ENCODE results near the gene MAMDC4. TPM values are rescaled to one million over a fixed set of nuclear protein-coding genes. Genes with fewer than 3 reads are reported as not detected.

MAMDC4 gene
- total and polyA plus RNA-seq, 2 of the 13 experiments (the other 11 are each of a cell fraction or from before 2014, with no cell fraction given), result 6.0 to 6.8 TPM

DNA sequence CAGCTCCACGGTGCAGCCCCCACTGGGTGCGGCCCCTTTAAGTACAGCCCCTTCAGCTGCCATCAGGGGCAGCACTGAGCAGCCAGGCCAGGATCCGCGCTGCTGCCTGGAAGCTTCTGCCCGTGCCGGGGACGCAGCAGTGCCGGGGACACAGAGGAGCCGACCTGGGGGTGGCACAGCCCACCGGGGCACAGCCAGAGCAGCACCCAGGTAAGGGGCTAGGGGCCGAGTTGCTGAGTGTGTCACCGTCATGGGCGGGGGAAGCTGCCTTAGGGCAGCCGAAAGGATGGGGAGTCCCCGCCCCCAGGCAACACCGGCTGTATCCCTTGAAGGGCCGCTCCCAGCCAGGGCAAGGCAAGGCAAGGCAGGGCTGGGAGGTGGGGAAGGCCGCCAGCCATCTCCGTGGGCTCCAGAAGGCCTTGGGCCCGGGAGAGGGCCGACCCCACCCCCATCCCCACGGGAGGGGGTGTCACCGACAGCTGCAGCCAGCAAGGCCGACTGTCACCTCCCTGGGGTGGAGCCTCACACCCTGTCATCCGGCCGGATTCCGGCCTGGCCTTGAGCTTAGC lies 9.7 kb upstream of the MAMDC4 start, which contains the start of gene AJM1 (continued):
- TF ChIP-seq GLI4 (CRISPR knock-in tag; IDR thresholded peaks at IDR 0.05; ENCODE audit: borderline replicate concordance) (0 out of 2 replicates have a peak, but pooled peaks have one; percentile 31), SP4 (CRISPR knock-in tag; IDR thresholded peaks at IDR 0.05) (peak; percentile 53; the same call in 1 of the 2 replicates), ZNF589 (CRISPR knock-in tag; conservative IDR thresholded peaks at IDR 0.05) (0 out of 2 replicates have a peak, but pooled peaks have one; percentile 45), ZNF468 (CRISPR knock-in tag; IDR thresholded peaks at IDR 0.05) (0 out of 2 replicates have a peak, but pooled peaks have one; percentile 73), GATA4 (IDR thresholded peaks at IDR 0.05; ENCODE audit: borderline replicate concordance, low read depth) (0 out of 2 replicates have a peak, but pooled peaks have one; percentile 14), CBX1 (IDR thresholded peaks at IDR 0.05; ENCODE audit: low read depth) (peak; percentile 24), ZNF331 (CRISPR knock-in tag; IDR thresholded peaks at IDR 0.05) (0 out of 2 replicates have a peak, but pooled peaks have one; percentile 40), ZNF501 (CRISPR knock-in tag; IDR thresholded peaks at IDR 0.05) (peak; percentile 32; the same call in 1 of the 2 replicates), KLF16 (CRISPR knock-in tag; IDR thresholded peaks at IDR 0.05) (0 out of 4 replicates have a peak, but pooled peaks of 1 of the 2 experiments have one; percentile 12), AKAP8 (CRISPR knock-in tag; IDR thresholded peaks at IDR 0.05) (peak; percentile 100), ZFX (CRISPR knock-in tag; IDR thresholded peaks at IDR 0.05; ENCODE audit: low read depth) (peak; percentile 83), REL (CRISPR knock-in tag; conservative IDR thresholded peaks at IDR 0.05) (peak; percentile 36; the same call in 1 of the 2 replicates), KDM3A (CRISPR knock-in tag; IDR thresholded peaks at IDR 0.05; ENCODE audit: low read depth) (0 out of 2 replicates have a peak, but pooled peaks have one; percentile 22), TOPORS (CRISPR knock-in tag; IDR thresholded peaks at IDR 0.05) (0 out of 2 replicates have a peak, but pooled peaks have one; percentile 16)
- TF ChIP-seq, protein P1, sequence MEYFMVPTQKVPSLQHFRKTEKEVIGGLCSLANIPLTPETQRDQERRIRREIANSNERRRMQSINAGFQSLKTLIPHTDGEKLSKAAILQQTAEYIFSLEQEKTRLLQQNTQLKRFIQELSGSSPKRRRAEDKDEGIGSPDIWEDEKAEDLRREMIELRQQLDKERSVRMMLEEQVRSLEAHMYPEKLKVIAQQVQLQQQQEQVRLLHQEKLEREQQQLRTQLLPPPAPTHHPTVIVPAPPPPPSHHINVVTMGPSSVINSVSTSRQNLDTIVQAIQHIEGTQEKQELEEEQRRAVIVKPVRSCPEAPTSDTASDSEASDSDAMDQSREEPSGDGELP (IDR thresholded peaks at IDR 0.05; ENCODE audit: borderline replicate concordance, low read depth), result peak; percentile 48; the same call in 1 of the 2 replicates
- TF ChIP-seq, protein P2, sequence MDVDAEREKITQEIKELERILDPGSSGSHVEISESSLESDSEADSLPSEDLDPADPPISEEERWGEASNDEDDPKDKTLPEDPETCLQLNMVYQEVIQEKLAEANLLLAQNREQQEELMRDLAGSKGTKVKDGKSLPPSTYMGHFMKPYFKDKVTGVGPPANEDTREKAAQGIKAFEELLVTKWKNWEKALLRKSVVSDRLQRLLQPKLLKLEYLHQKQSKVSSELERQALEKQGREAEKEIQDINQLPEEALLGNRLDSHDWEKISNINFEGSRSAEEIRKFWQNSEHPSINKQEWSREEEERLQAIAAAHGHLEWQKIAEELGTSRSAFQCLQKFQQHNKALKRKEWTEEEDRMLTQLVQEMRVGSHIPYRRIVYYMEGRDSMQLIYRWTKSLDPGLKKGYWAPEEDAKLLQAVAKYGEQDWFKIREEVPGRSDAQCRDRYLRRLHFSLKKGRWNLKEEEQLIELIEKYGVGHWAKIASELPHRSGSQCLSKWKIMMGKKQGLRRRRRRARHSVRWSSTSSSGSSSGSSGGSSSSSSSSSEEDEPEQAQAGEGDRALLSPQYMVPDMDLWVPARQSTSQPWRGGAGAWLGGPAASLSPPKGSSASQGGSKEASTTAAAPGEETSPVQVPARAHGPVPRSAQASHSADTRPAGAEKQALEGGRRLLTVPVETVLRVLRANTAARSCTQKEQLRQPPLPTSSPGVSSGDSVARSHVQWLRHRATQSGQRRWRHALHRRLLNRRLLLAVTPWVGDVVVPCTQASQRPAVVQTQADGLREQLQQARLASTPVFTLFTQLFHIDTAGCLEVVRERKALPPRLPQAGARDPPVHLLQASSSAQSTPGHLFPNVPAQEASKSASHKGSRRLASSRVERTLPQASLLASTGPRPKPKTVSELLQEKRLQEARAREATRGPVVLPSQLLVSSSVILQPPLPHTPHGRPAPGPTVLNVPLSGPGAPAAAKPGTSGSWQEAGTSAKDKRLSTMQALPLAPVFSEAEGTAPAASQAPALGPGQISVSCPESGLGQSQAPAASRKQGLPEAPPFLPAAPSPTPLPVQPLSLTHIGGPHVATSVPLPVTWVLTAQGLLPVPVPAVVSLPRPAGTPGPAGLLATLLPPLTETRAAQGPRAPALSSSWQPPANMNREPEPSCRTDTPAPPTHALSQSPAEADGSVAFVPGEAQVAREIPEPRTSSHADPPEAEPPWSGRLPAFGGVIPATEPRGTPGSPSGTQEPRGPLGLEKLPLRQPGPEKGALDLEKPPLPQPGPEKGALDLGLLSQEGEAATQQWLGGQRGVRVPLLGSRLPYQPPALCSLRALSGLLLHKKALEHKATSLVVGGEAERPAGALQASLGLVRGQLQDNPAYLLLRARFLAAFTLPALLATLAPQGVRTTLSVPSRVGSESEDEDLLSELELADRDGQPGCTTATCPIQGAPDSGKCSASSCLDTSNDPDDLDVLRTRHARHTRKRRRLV (CRISPR knock-in tag; IDR thresholded peaks at IDR 0.05), result peak; percentile 15; the same call in 1 of the 2 replicates
- TF ChIP-seq, protein P3, sequence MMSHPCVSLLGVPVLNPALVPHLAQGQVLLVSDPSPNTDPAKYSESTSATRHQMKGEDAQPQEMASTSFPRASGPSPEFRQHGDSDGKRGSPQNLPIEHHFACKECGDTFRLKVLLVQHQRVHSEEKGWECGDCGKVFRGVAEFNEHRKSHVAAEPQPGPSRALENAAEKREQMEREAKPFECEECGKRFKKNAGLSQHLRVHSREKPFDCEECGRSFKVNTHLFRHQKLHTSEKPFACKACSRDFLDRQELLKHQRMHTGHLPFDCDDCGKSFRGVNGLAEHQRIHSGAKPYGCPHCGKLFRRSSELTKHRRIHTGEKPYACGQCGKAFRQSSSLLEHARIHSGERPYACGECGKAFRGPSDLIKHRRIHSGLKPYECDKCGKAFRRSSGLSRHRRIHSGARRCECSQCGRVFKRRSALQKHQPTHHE (CRISPR knock-in tag; IDR thresholded peaks at IDR 0.05; ENCODE audit: borderline replicate concordance), result 0 out of 2 replicates have a peak, but pooled peaks have one; percentile 72
- TF ChIP-seq, protein P4, sequence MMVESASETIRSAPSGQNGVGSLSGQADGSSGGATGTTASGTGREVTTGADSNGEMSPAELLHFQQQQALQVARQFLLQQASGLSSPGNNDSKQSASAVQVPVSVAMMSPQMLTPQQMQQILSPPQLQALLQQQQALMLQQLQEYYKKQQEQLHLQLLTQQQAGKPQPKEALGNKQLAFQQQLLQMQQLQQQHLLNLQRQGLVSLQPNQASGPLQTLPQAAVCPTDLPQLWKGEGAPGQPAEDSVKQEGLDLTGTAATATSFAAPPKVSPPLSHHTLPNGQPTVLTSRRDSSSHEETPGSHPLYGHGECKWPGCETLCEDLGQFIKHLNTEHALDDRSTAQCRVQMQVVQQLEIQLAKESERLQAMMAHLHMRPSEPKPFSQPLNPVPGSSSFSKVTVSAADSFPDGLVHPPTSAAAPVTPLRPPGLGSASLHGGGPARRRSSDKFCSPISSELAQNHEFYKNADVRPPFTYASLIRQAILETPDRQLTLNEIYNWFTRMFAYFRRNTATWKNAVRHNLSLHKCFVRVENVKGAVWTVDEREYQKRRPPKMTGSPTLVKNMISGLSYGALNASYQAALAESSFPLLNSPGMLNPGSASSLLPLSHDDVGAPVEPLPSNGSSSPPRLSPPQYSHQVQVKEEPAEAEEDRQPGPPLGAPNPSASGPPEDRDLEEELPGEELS (CRISPR knock-in tag; IDR thresholded peaks at IDR 0.05), result peak; percentile 37; the same call in 1 of the 2 replicates
